ENCODE data around the gene TBX20.
"Not testable (repeated sequence)": the region's sequence is repeated elsewhere in the genome, so short reads cannot be mapped to it uniquely, and the experiment has no call there.

DNA sequence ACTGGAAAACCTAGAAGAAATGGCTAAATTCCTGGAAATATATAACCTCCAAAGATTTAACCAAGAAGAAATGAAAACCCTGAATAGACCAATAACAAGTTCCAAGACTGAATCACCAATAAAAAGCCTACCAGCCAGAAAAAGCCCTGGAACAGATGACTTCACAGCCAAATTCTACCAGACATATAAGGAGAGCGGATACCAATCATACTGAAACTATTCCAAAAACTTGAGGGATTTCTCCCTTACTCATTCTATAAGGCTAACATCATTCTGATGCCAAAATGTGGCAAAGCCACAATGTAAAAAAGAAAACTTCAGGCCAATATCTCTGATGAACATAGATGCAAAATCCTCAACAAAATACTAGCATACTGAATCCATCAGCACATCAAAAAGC, 86.7 kb downstream of the TBX20 start:
- not testable (repeated sequence) for TF ChIP-seq SP1 (IDR thresholded peaks at IDR 0.05; ENCODE audit: low read depth, low read length); POLR2AphosphoS5 (IDR thresholded peaks at IDR 0.05; ENCODE audit: low read depth, low read length); GABPA (IDR thresholded peaks at IDR 0.05; ENCODE audit: borderline replicate concordance, insufficient read depth, low read length); ASH2L (IDR thresholded peaks at IDR 0.05; ENCODE audit: low read length); POLR2A (IDR thresholded peaks at IDR 0.05; ENCODE audit: control extremely low read depth in 1 of 2, low read depth in 2 of 2, low read length in 2 of 2); CEBPB (IDR thresholded peaks at IDR 0.05; ENCODE audit: low read depth, low read length); SRF (IDR thresholded peaks at IDR 0.05; ENCODE audit: low read depth, low read length); EZH2 (IDR thresholded peaks at IDR 0.05; ENCODE audit: low read depth, low read length, severe bottlenecking)
- TF ChIP-seq, protein P1, sequence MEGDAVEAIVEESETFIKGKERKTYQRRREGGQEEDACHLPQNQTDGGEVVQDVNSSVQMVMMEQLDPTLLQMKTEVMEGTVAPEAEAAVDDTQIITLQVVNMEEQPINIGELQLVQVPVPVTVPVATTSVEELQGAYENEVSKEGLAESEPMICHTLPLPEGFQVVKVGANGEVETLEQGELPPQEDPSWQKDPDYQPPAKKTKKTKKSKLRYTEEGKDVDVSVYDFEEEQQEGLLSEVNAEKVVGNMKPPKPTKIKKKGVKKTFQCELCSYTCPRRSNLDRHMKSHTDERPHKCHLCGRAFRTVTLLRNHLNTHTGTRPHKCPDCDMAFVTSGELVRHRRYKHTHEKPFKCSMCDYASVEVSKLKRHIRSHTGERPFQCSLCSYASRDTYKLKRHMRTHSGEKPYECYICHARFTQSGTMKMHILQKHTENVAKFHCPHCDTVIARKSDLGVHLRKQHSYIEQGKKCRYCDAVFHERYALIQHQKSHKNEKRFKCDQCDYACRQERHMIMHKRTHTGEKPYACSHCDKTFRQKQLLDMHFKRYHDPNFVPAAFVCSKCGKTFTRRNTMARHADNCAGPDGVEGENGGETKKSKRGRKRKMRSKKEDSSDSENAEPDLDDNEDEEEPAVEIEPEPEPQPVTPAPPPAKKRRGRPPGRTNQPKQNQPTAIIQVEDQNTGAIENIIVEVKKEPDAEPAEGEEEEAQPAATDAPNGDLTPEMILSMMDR (IDR thresholded peaks at IDR 0.05; ENCODE audit: control extremely low read depth in 1 of 3, insufficient read depth in 1 of 3, low read depth in 1 of 3, low read length in 3 of 3), result not testable (repeated sequence)

Measured in H1 (cell line).